GM12892 (cell line): ENCODE data around the gene GIGYF1.

Experiments used
- POLR2A ChIP-seq: IDR thresholded peaks from 2 replicates; pipeline ENCODE4 v1.6.1; 2011; ENCODE audit warnings: low read depth, low read length, control low read depth
- TAF1 ChIP-seq: IDR thresholded peaks from 2 replicates; pipeline ENCODE4 v1.6.1; 2011; ENCODE audit warnings: low read depth, mild to moderate bottlenecking, control low read depth, low read length, borderline replicate concordance

DNA sequence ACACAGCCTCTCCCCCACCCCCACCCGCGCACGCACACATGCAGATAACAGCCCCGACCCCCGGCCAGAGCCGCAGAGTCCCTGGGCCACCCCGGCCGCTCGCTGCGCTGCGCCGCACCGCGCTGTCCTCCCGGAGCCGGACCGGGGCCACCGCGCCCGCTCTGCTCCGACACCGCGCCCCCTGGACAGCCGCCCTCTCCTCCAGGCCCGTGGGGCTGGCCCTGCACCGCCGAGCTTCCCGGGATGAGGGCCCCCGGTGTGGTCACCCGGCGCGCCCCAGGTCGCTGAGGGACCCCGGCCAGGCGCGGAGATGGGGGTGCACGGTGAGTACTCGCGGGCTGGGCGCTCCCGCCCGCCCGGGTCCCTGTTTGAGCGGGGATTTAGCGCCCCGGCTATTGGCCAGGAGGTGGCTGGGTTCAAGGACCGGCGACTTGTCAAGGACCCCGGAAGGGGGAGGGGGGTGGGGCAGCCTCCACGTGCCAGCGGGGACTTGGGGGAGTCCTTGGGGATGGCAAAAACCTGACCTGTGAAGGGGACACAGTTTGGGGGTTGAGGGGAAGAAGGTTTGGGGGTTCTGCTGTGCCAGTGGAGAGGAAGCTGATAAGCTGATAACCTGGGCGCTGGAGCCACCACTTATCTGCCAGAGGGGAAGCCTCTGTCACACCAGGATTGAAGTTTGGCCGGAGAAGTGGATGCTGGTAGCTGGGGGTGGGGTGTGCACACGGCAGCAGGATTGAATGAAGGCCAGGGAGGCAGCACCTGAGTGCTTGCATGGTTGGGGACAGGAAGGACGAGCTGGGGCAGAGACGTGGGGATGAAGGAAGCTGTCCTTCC lies 26.8 kb upstream of the GIGYF1 start:
- no peak for TF ChIP-seq TAF1
- TF ChIP-seq POLR2A, result no peak
